H9 (cell line): Measurements from ENCODE around the gene GSC2. TPM values are rescaled to one million over a fixed set of nuclear protein-coding genes. Genes with fewer than 3 reads are reported as not detected.

Source experiments
- DNase-seq: peaks from one replicate; pipeline ENCODE4 v3.0.0-alpha.2; 2017
- H2AFZ ChIP-seq: one replicate; pipeline ENCODE4 v1.6.1; 2013; ENCODE audit warnings: mild to moderate bottlenecking, low read length, control low read depth, moderate library complexity
- H2AK5ac ChIP-seq: 2 replicates; pipeline ENCODE4 v1.6.1; 2013; ENCODE audit warnings: low read length, control low read depth, mixed read lengths; ENCODE audit not compliant: insufficient read length
- H2BK120ac ChIP-seq: one replicate; pipeline ENCODE4 v1.6.1; 2013; ENCODE audit warnings: low read depth, mild to moderate bottlenecking, low read length, control low read depth, inconsistent platforms; ENCODE audit not compliant: poor library complexity, severe bottlenecking
- H2BK12ac ChIP-seq: 2 replicates; pipeline ENCODE4 v1.6.1; 2013; ENCODE audit warnings: low read length, control low read depth, mixed read lengths, low read depth; ENCODE audit not compliant: insufficient read length
- H2BK15ac ChIP-seq: 2 replicates; pipeline ENCODE4 v1.6.1; 2013; ENCODE audit warnings: low read depth, low read length, control low read depth
- H2BK20ac ChIP-seq: one replicate; pipeline ENCODE4 v1.6.1; 2013; ENCODE audit warnings: low read depth, mild to moderate bottlenecking, low read length, control low read depth, inconsistent platforms; ENCODE audit not compliant: poor library complexity, severe bottlenecking
- H2BK5ac ChIP-seq: 2 replicates; pipeline ENCODE4 v1.6.1; 2013; ENCODE audit warnings: low read length, control low read depth, mixed read lengths; ENCODE audit not compliant: insufficient read length
- H3K14ac ChIP-seq: 2 replicates; pipeline ENCODE4 v1.6.1; 2013; ENCODE audit warnings: low read length, control low read depth; ENCODE audit not compliant: insufficient read depth
- H3K18ac ChIP-seq: 2 replicates; pipeline ENCODE4 v1.6.1; 2013; ENCODE audit warnings: low read depth, mild to moderate bottlenecking, mixed read lengths, low read length, control low read depth; ENCODE audit not compliant: insufficient read length
- H3K23ac ChIP-seq: 2 replicates; pipeline ENCODE4 v1.6.1; 2013; ENCODE audit warnings: low read length, control low read depth, mixed read lengths, low read depth; ENCODE audit not compliant: insufficient read length
- H3K23me2 ChIP-seq: 2 replicates; pipeline ENCODE4 v1.6.1; 2013; ENCODE audit warnings: low read depth, mild to moderate bottlenecking, mixed read lengths, low read length, control low read depth; ENCODE audit not compliant: insufficient read length, poor library complexity, severe bottlenecking
- H3K27ac ChIP-seq: 2 replicates; pipeline ENCODE4 v1.5.1; 2013; ENCODE audit warnings: low read length, control low read depth, mixed read lengths, low read depth; ENCODE audit not compliant: insufficient read length
- H3K27me3 ChIP-seq: 2 replicates; pipeline ENCODE4 v1.6.1; 2013; ENCODE audit warnings: low read length, control low read depth, inconsistent platforms; ENCODE audit not compliant: insufficient read depth
- H3K4ac ChIP-seq: 2 replicates; pipeline ENCODE4 v1.6.1; 2013; ENCODE audit warnings: low read depth, mild to moderate bottlenecking, control low read depth, inconsistent platforms, low read length, moderate library complexity
- H3K4me1 ChIP-seq: 2 replicates; pipeline ENCODE4 v1.6.1; 2013; ENCODE audit warnings: low read length, control low read depth, inconsistent platforms; ENCODE audit not compliant: insufficient read depth
- H3K4me2 ChIP-seq: 2 replicates; pipeline ENCODE4 v1.6.1; 2013; ENCODE audit warnings: low read length, control low read depth, mixed read lengths; ENCODE audit not compliant: insufficient read length, insufficient read depth
- H3K56ac ChIP-seq: 2 replicates; pipeline ENCODE4 v1.6.1; 2013; ENCODE audit warnings: low read depth, mild to moderate bottlenecking, mixed read lengths, low read length, control low read depth; ENCODE audit not compliant: insufficient read length
- H3K79me1 ChIP-seq: 2 replicates; pipeline ENCODE4 v1.6.1; 2013; ENCODE audit warnings: low read depth, mild to moderate bottlenecking, moderate library complexity, low read length, control low read depth, inconsistent platforms; ENCODE audit not compliant: insufficient read depth, poor library complexity, severe bottlenecking
- H3K79me2 ChIP-seq: 2 replicates; pipeline ENCODE4 v1.6.1; 2013; ENCODE audit warnings: low read length, control low read depth, inconsistent platforms; ENCODE audit not compliant: insufficient read depth
- H3K9ac ChIP-seq: 2 replicates; pipeline ENCODE4 v1.6.1; 2013; ENCODE audit warnings: low read length, control low read depth, mixed read lengths; ENCODE audit not compliant: insufficient read length; ENCODE audit errors: extremely low read depth
- H3K9me3 ChIP-seq: one replicate; pipeline ENCODE4 v1.6.1; 2013; ENCODE audit warnings: low read depth, low read length, inconsistent platforms; ENCODE audit not compliant: control insufficient read depth
- H3T11ph ChIP-seq: one replicate; pipeline ENCODE4 v1.6.1; 2013; ENCODE audit warnings: mild to moderate bottlenecking, low read length, control low read depth, inconsistent platforms
- H4K20me1 ChIP-seq: one replicate; pipeline ENCODE4 v1.6.1; 2013; ENCODE audit not compliant: control insufficient read depth, insufficient read length, insufficient read depth
- H4K5ac ChIP-seq: 2 replicates; pipeline ENCODE4 v1.6.1; 2013; ENCODE audit warnings: low read depth, mild to moderate bottlenecking, mixed read lengths, low read length, control low read depth; ENCODE audit not compliant: insufficient read length
- H4K8ac ChIP-seq: replicated peaks from 2 replicates; pipeline ENCODE4 v1.6.1; 2013; ENCODE audit warnings: low read length, control low read depth, mixed read lengths, low read depth; ENCODE audit not compliant: insufficient read length
- H4K91ac ChIP-seq: 2 replicates; pipeline ENCODE4 v1.6.1; 2013; ENCODE audit warnings: low read depth, mild to moderate bottlenecking, moderate library complexity, mixed read lengths, low read length, control low read depth; ENCODE audit not compliant: insufficient read length
- H3K27ac Mint-ChIP-seq, 3 experiments: 2 replicates in 2 of 3; 3 replicates in 1 of 3; pipeline ENCODE4 v1.8.0; 2020 to 2021; ENCODE audit warnings: mixed read lengths in 3 of 3, mild to moderate bottlenecking in 1 of 3, moderate library complexity in 1 of 3
- H3K27me3 Mint-ChIP-seq: 2 replicates; pipeline ENCODE4 v1.8.0; 2021; ENCODE audit warnings: low read depth, mild to moderate bottlenecking, moderate library complexity, mixed read lengths
- H3K36me3 Mint-ChIP-seq, 3 experiments: 2 replicates in 2 of 3; 3 replicates in 1 of 3; pipeline ENCODE4 v1.8.0; 2020 to 2021; ENCODE audit warnings: low read depth in 3 of 3, mixed read lengths in 3 of 3; ENCODE audit not compliant: insufficient read depth in 1 of 3
- H3K4me1 Mint-ChIP-seq, 2 experiments: 2 replicates each; pipeline ENCODE4 v1.8.0; 2020; ENCODE audit warnings: mixed read lengths in 2 of 2
- H3K4me3 Mint-ChIP-seq, 2 experiments: 2 replicates in 1 of 2; 3 replicates in 1 of 2; pipeline ENCODE4 v1.8.0; 2020 to 2021; ENCODE audit warnings: mild to moderate bottlenecking in 2 of 2, mixed read lengths in 2 of 2, moderate library complexity in 1 of 2
- H3K9me3 Mint-ChIP-seq, 2 experiments: 2 replicates in 1 of 2; 3 replicates in 1 of 2; pipeline ENCODE4 v1.8.0; 2020; ENCODE audit warnings: mild to moderate bottlenecking in 2 of 2, mixed read lengths in 2 of 2, moderate library complexity in 1 of 2
- WGBS: extraction: QIAGEN DNeasy Blood & Tissue Kit; methylation state at CpG from one replicate; pipeline ENCODE4 v1.1.7; 2013; ENCODE audit warnings: missing lambda C conversion rate, low lambda C conversion rate, mixed read lengths; ENCODE audit not compliant: insufficient read length; ENCODE audit errors: extremely low coverage; 5-methylcytosine and 5-hydroxymethylcytosine counted together
- total RNA-seq: library from RNA; stranded (reverse); gene quantifications from 2 replicates; pipeline ENCODE4 v1.2.1, GENCODE V29; 2021
- TF ChIP-seq, protein P1 (sequence below): fragments of 200-600 bp; sonication (generic); conservative IDR thresholded peaks from 3 replicates; pipeline ENCODE4 v1.8.0; 2021; ENCODE audit warnings: antibody characterized with exemption, mild to moderate bottlenecking

The GSC2 gene
- total RNA-seq, 1 experiment from 2014 or later: 0.22 TPM

DNA sequence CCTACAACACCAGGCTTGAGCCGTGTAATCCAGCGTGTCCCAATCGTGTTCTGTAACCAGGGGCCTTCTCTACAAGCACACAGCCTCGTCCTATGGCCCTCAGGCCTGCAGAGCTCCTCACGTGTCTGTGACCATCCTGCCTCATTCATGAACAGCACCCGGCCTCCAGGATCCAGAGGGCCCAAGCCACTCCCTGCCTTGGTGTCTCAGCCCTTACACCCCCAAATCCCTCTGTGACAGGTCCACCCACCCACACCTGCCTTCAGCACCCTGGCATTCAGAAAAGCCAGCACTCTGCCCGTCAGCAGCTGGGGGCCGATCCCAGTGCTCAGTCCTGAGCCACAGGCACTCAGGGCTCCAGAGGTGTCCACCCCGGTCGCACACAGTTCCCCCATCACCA, 13.2 kb downstream of the GSC2 start:
- H3K4me2 ChIP-seq: no peak overlapping the region
- H3K56ac ChIP-seq: no peak overlapping the region
- H4K91ac ChIP-seq: no peak overlapping the region
- H3K36me3 Mint-ChIP-seq: peaks cover 29 to 82% (median 59%) of the 10 kb centered on the region in 3 experiments
- DNase-seq: no peak
- H3K27me3 ChIP-seq: no peaks in the 10 kb centered on the region
- no peaks in the 10 kb centered on the region for H3K9me3 ChIP-seq
- no peaks in the 10 kb centered on the region for H3K4me1 Mint-ChIP-seq
- H3K4me1 ChIP-seq: no peaks in the 10 kb centered on the region
- H3K9ac ChIP-seq: no peak overlapping the region
- no peak overlapping the region for H4K8ac ChIP-seq
- H3K9me3 Mint-ChIP-seq: no peaks in the 10 kb centered on the region
- H2BK15ac ChIP-seq: no peak overlapping the region
- no peaks in the 10 kb centered on the region for H3K79me1 ChIP-seq
- H2BK20ac ChIP-seq: no peak overlapping the region
- H3K79me2 ChIP-seq: no peaks in the 10 kb centered on the region
- H3T11ph ChIP-seq: no peak overlapping the region
- no peak overlapping the region for H2AK5ac ChIP-seq
- no peak overlapping the region for H3K27ac ChIP-seq
- no peaks in the 10 kb centered on the region for H3K23me2 ChIP-seq
- H3K27ac Mint-ChIP-seq: no peak overlapping the region
- no peak overlapping the region for H3K4ac ChIP-seq
- H4K20me1 ChIP-seq: no peaks in the 10 kb centered on the region
- WGBS: no CpG with 5 or more reads among the region's 10 CpGs
- H3K23ac ChIP-seq: no peak overlapping the region
- no peaks in the 10 kb centered on the region for H3K27me3 Mint-ChIP-seq
- H3K4me3 Mint-ChIP-seq: no peak overlapping the region
- H2AFZ ChIP-seq: no peak overlapping the region
- H4K5ac ChIP-seq: no peak overlapping the region
- no peak overlapping the region for H2BK12ac ChIP-seq
- no peak overlapping the region for H3K14ac ChIP-seq
- H2BK120ac ChIP-seq: no peak overlapping the region
- no peak overlapping the region for H2BK5ac ChIP-seq
- no peak overlapping the region for H3K18ac ChIP-seq
- TF ChIP-seq, protein P1, sequence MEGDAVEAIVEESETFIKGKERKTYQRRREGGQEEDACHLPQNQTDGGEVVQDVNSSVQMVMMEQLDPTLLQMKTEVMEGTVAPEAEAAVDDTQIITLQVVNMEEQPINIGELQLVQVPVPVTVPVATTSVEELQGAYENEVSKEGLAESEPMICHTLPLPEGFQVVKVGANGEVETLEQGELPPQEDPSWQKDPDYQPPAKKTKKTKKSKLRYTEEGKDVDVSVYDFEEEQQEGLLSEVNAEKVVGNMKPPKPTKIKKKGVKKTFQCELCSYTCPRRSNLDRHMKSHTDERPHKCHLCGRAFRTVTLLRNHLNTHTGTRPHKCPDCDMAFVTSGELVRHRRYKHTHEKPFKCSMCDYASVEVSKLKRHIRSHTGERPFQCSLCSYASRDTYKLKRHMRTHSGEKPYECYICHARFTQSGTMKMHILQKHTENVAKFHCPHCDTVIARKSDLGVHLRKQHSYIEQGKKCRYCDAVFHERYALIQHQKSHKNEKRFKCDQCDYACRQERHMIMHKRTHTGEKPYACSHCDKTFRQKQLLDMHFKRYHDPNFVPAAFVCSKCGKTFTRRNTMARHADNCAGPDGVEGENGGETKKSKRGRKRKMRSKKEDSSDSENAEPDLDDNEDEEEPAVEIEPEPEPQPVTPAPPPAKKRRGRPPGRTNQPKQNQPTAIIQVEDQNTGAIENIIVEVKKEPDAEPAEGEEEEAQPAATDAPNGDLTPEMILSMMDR: no peak
